Measurements from ENCODE around the gene KCTD17. TPM values are rescaled to one million over a fixed set of nuclear protein-coding genes. Genes with fewer than 3 reads are reported as not detected.
A peak's percentile ranks its signal among the peaks of the same experiment; 100 is the strongest.

Gene KCTD17
- total RNA-seq, 1 donor from 2014 or later, result 46.9 TPM

DNA sequence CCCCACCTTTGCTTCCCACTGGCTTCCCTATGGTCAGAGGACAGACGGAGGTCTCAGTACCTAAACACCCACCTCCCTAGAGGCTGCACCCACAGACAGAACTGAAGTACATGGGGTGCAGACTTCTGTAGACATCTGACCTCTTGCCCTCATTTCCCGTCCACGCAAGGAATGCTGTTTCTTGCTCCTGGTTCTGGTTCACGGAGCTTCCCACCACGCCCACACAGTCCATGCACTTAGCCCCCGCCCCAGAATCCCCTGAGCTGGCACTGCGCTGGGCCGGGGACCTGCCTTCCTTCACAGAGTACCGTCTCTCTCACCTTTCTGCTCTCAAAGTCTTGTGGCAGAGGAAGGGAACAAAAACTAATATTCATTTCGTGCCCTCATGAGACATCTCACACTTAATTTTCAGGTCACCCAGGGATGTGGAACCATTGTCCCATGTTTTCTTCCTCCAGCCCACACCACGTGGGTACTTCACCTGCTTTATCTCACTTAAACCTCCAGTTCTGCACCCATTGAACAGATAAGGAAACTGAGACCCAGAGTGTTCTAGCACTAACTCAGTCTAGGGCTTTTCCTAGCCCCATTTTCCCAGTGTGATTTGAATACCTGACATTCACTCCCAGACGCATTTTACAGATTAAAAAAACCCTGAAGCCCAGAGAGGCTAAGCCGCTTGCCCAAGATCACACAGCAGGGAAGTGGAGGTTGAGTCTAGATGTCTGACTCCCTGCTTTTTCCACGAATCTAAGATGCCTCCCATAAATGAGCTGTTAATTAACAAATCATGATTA is 52.3 kb downstream of the KCTD17 start:
- Mint-ChIP-seq H3K4me3 (ENCODE audit: unreplicated experiment) (no peak overlapping the region), H3K36me3 (ENCODE audit: low read depth, unreplicated experiment) (no peaks in the 10 kb centered on the region), H3K9me3 (ENCODE audit: unreplicated experiment) (no peaks in the 10 kb centered on the region), H3K4me1 (ENCODE audit: unreplicated experiment) (no peaks in the 10 kb centered on the region), H3K27me3 (ENCODE audit: unreplicated experiment) (peaks cover 23% of the 10 kb centered on the region), H3K27ac (ENCODE audit: unreplicated experiment) (peak overlapping the region; percentile 13)
- TF ChIP-seq, protein P1, sequence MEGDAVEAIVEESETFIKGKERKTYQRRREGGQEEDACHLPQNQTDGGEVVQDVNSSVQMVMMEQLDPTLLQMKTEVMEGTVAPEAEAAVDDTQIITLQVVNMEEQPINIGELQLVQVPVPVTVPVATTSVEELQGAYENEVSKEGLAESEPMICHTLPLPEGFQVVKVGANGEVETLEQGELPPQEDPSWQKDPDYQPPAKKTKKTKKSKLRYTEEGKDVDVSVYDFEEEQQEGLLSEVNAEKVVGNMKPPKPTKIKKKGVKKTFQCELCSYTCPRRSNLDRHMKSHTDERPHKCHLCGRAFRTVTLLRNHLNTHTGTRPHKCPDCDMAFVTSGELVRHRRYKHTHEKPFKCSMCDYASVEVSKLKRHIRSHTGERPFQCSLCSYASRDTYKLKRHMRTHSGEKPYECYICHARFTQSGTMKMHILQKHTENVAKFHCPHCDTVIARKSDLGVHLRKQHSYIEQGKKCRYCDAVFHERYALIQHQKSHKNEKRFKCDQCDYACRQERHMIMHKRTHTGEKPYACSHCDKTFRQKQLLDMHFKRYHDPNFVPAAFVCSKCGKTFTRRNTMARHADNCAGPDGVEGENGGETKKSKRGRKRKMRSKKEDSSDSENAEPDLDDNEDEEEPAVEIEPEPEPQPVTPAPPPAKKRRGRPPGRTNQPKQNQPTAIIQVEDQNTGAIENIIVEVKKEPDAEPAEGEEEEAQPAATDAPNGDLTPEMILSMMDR (IDR thresholded peaks at IDR 0.05; ENCODE audit: unreplicated experiment), result no peak
- DNase-seq (ENCODE audit: low spot score), result no peak

- H3K4me3 Mint-ChIP-seq (ENCODE audit: unreplicated experiment), result no peak overlapping the region
- H3K9me3 Mint-ChIP-seq (ENCODE audit: unreplicated experiment), result no peaks in the 10 kb centered on the region
- no peaks in the 10 kb centered on the region for H3K36me3 Mint-ChIP-seq (ENCODE audit: low read depth, unreplicated experiment)
- H3K27me3 Mint-ChIP-seq (ENCODE audit: unreplicated experiment), result peaks cover 23% of the 10 kb centered on the region
- H3K27ac Mint-ChIP-seq (ENCODE audit: unreplicated experiment), result no peak overlapping the region
- H3K4me1 Mint-ChIP-seq (ENCODE audit: unreplicated experiment), result no peaks in the 10 kb centered on the region
- TF ChIP-seq, protein P1 (IDR thresholded peaks at IDR 0.05; ENCODE audit: unreplicated experiment), result no peak
- DNase-seq (ENCODE audit: low spot score), result no peak
Measured at GRCh38 chr22:37105154-37105553, 53.6 kb downstream of the KCTD17 start.

DNA sequence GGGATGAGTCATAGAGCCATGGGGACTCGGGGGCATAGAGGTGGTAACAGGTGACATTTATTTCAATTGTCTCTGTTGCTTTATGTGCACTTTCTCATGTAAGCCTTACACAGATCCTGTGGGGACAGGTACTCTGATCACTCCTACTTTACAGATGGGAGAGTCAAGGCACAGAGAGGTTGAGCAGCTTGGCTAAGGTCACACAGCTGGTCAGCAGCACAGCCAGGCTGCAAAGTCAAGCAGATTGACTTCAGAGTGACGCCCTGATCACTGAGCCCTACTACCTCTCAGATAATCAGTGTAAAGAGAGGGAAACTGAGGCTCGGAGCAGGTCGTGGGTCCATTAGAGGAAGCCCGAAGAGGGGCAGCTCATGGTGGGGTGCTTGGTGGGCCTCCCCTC is 54.4 kb downstream of the KCTD17 start:
- H3K4me1 Mint-ChIP-seq (ENCODE audit: unreplicated experiment), result no peaks in the 10 kb centered on the region
- no peak overlapping the region for H3K4me3 Mint-ChIP-seq (ENCODE audit: unreplicated experiment)
- H3K27ac Mint-ChIP-seq (ENCODE audit: unreplicated experiment), result no peak overlapping the region
- TF ChIP-seq, protein P1 (IDR thresholded peaks at IDR 0.05; ENCODE audit: unreplicated experiment), result no peak
- no peaks in the 10 kb centered on the region for H3K36me3 Mint-ChIP-seq (ENCODE audit: low read depth, unreplicated experiment)
- H3K27me3 Mint-ChIP-seq (ENCODE audit: unreplicated experiment), result peaks cover 20% of the 10 kb centered on the region
- no peak for DNase-seq (ENCODE audit: low spot score)
- no peaks in the 10 kb centered on the region for H3K9me3 Mint-ChIP-seq (ENCODE audit: unreplicated experiment)

DNA sequence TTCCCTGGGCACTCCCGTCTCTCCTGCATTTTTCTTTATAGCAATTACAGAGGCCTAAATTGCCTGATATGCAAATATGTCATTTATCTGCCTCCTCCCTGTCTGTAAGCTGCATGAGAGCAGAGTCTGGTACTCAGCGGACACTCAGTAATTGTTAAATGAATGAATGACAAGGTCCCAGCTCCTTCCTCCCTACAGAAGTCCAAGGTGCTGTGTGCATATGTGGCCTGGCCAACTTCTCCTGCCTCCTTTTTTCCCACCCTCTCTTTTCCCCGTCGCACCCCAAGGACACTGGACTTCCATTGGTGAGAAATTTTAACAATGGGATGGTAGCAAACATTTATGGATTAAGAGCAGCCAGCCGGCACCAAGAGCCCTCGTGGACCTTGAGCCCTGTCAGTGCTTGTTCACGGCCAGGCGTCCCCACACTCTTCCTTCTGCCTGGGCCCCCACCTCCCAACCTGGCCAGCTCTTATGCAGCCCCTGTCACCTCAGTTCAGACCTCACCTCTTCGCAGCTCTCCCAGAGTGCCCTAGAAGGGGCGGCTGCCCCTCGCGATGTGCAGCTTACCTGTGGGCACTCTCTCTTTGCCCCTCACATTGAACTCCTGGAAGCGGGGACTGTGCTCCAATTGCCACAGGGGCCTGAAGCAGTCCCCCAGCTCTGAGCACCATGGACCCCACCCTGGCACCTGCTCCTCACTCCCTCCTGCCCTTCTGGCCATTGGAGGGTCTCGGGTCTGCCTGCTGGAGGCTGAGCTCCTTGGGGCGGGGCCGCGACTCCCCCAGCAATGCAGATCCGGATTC is 56.5 kb downstream of the KCTD17 start:
- H3K36me3 Mint-ChIP-seq (ENCODE audit: low read depth, unreplicated experiment), result no peaks in the 10 kb centered on the region
- H3K27me3 Mint-ChIP-seq (ENCODE audit: unreplicated experiment), result peaks cover 27% of the 10 kb centered on the region
- no peaks in the 10 kb centered on the region for H3K4me1 Mint-ChIP-seq (ENCODE audit: unreplicated experiment)
- no peaks in the 10 kb centered on the region for H3K9me3 Mint-ChIP-seq (ENCODE audit: unreplicated experiment)
- H3K4me3 Mint-ChIP-seq (ENCODE audit: unreplicated experiment), result no peak overlapping the region
- no peak for DNase-seq (ENCODE audit: low spot score)
- no peak overlapping the region for H3K27ac Mint-ChIP-seq (ENCODE audit: unreplicated experiment)
- TF ChIP-seq, protein P1 (IDR thresholded peaks at IDR 0.05; ENCODE audit: unreplicated experiment), result no peak

Measured in endothelial cell (in vitro differentiated cells).